ENCODE results near the gene FN1.

The FN1 gene

GRCh38 chr2:215382480-215382879 lies 53.4 kb downstream of the FN1 start:
- TF ChIP-seq CTCF (IDR thresholded peaks at IDR 0.05; ENCODE audit: low read length, missing control alignments), result no peak
- DNase-seq (ENCODE audit: low read depth), result no peak
- H3K4me3 ChIP-seq (replicated peaks; ENCODE audit: low read depth, low read length), result no peak overlapping the region

- H3K4me3 ChIP-seq (replicated peaks; ENCODE audit: low read depth, low read length), result no peak overlapping the region
- DNase-seq (ENCODE audit: low read depth), result no peak
- TF ChIP-seq CTCF (IDR thresholded peaks at IDR 0.05; ENCODE audit: low read length, missing control alignments), result no peak
These were observed 53.9 kb downstream of the FN1 start for GRCh38 chr2:215382011-215382410.

GRCh38 chr2:215380699-215381098 lies 55.2 kb downstream of the FN1 start:
- H3K4me3 ChIP-seq (replicated peaks; ENCODE audit: low read depth, low read length), result no peak overlapping the region
- no peak for DNase-seq (ENCODE audit: low read depth)
- no peak for TF ChIP-seq CTCF (IDR thresholded peaks at IDR 0.05; ENCODE audit: low read length, missing control alignments)

GRCh38 chr2:215379948-215380347 lies 55.9 kb downstream of the FN1 start:
- TF ChIP-seq CTCF (IDR thresholded peaks at IDR 0.05; ENCODE audit: low read length, missing control alignments), result no peak
- H3K4me3 ChIP-seq (replicated peaks; ENCODE audit: low read depth, low read length), result no peak overlapping the region
- no peak for DNase-seq (ENCODE audit: low read depth)

- H3K4me3 ChIP-seq (replicated peaks; ENCODE audit: low read depth, low read length), result no peak overlapping the region
- no peak for TF ChIP-seq CTCF (IDR thresholded peaks at IDR 0.05; ENCODE audit: low read length, missing control alignments)
- DNase-seq (ENCODE audit: low read depth), result no peak
These were observed 56.8 kb downstream of the FN1 start for GRCh38 chr2:215379039-215379438.

GRCh38 chr2:215378045-215378444 lies 57.8 kb downstream of the FN1 start:
- no peak overlapping the region for H3K4me3 ChIP-seq (replicated peaks; ENCODE audit: low read depth, low read length)
- no peak for TF ChIP-seq CTCF (IDR thresholded peaks at IDR 0.05; ENCODE audit: low read length, missing control alignments)
- DNase-seq (ENCODE audit: low read depth), result no peak

- no peak overlapping the region for H3K4me3 ChIP-seq (replicated peaks; ENCODE audit: low read depth, low read length)
- peak; percentile 64 for DNase-seq (ENCODE audit: low read depth)
- no peak for TF ChIP-seq CTCF (IDR thresholded peaks at IDR 0.05; ENCODE audit: low read length, missing control alignments)
These were observed 58.6 kb downstream of the FN1 start for GRCh38 chr2:215377283-215377682.
